Upper lobe of left lung (tissue), 4 donors: ENCODE data around the gene PI4K2B.

Source experiments
- POLR2A ChIP-seq, 4 donors: fragments of 450-650 bp; IDR thresholded peaks; one replicate each; pipeline ENCODE4 v1.5.1; 2016 to 2017; ENCODE audit warnings: antibody characterized with exemption in 4 of 4, mild to moderate bottlenecking in 2 of 4
- TF ChIP-seq, protein P1 (sequence below), 6 experiments: fragments of 450-650 bp in 4 of 6; fragments of 200-600 bp in 2 of 6; sonication (generic) in 2 of 6; IDR thresholded peaks; one replicate each; pipeline ENCODE4 v1.5.1; 2016 to 2019; ENCODE audit warnings: antibody characterized with exemption in 6 of 6

DNA sequence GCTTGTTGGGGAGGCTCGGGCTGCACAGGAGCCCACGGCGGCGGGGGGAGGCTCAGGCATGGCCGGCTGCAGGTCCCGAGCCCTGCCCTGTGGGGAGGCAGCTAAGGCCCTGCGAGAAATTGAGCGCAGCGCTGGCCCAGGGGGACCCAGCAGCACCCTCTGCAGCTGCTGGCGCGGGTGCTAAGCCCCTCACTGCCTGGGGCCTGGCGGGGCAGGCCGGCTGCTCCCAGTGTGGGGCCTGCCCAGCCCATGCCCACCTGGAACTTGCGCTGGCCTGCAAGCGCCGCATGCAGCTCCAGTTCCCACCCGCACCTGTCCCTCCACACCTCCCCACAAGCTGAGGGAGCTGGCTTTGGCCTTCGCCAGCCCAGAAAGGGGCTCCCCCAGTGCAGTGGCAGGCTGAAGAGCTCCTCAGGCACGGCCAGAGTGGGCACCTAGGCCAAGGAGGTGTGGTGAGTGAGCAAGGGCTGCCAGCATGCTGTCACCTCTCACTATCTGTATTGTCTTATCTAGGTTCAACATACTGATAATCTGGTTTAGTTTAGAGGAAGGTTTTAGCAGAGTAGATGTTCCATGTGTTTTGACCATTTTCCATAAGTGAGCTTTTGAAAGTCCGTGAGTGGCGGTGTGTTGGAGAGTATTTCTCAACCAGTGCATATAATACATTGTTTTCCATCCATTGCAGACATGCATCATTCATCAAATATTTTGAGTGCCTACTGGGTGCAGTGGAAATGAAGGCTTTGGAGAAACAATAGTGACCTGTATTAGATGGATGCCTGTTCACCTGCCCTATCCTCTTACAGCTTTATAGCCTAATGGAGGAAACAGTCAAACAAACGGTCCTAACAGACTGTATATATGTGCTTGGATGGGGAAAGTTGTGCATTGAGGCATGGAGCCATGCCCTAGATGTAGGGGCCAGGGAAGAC is 13.1 kb downstream of the PI4K2B start:
- no peak for TF ChIP-seq POLR2A (IDR thresholded peaks at IDR 0.05)
- TF ChIP-seq, protein P1, sequence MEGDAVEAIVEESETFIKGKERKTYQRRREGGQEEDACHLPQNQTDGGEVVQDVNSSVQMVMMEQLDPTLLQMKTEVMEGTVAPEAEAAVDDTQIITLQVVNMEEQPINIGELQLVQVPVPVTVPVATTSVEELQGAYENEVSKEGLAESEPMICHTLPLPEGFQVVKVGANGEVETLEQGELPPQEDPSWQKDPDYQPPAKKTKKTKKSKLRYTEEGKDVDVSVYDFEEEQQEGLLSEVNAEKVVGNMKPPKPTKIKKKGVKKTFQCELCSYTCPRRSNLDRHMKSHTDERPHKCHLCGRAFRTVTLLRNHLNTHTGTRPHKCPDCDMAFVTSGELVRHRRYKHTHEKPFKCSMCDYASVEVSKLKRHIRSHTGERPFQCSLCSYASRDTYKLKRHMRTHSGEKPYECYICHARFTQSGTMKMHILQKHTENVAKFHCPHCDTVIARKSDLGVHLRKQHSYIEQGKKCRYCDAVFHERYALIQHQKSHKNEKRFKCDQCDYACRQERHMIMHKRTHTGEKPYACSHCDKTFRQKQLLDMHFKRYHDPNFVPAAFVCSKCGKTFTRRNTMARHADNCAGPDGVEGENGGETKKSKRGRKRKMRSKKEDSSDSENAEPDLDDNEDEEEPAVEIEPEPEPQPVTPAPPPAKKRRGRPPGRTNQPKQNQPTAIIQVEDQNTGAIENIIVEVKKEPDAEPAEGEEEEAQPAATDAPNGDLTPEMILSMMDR (IDR thresholded peaks at IDR 0.05), result no peak
